Naive thymus-derived CD4-positive, alpha-beta T cell (primary cell): Measurements from ENCODE around the gene DDX50. TPM values are rescaled to one million over a fixed set of nuclear protein-coding genes. Genes with fewer than 3 reads are reported as not detected.
A peak's percentile ranks its signal among the peaks of the same experiment; 100 is the strongest.

Experiments used
- ATAC-seq: fragments of 150-1000 bp; cut with Tn5 transposase; 2 replicates; pipeline ENCODE4 v1.10.0; 2021; ENCODE audit warnings: mild to moderate bottlenecking, moderate library complexity
- CTCF ChIA-PET: fragments of 350-600 bp; sonication (Branson Sonifier 250); formaldehyde crosslinking; loops from one replicate; lab custom pipeline; 2021; ENCODE audit warnings: antibody characterized with exemption; lab: Charles Lee
- POLR2A ChIA-PET: fragments of 350-600 bp; sonication (Branson Sonifier 250); formaldehyde crosslinking; loops from one replicate; lab custom pipeline; 2021; ENCODE audit warnings: antibody characterized with exemption, inconsistent platforms; lab: Charles Lee
- DNase-seq, 9 donors: peaks; one replicate each; pipeline versions ENCODE4 v3.0.0 to v3.0.0-alpha.2; 2020 to 2022; ENCODE audit warnings: mixed read lengths in 1 of 9
- H3K27ac ChIP-seq: one replicate; pipeline ENCODE4 v1.7.0; 2013; ENCODE audit warnings: mild to moderate bottlenecking, low read depth, low read length, moderate library complexity
- H3K27me3 ChIP-seq, 2 donors: one replicate each; pipeline ENCODE4 v1.7.0; 2013; ENCODE audit warnings: low read length in 2 of 2, mild to moderate bottlenecking in 2 of 2, moderate library complexity in 2 of 2; ENCODE audit not compliant: control insufficient read depth in 2 of 2, insufficient read depth in 2 of 2
- H3K36me3 ChIP-seq, 3 experiments: 1 replicate in 2 of 3; 2 replicates in 1 of 3; pipeline ENCODE4 v1.7.0; 2013; ENCODE audit warnings: low read length in 3 of 3, mild to moderate bottlenecking in 3 of 3, moderate library complexity in 1 of 3; ENCODE audit not compliant: insufficient read depth in 3 of 3, control insufficient read depth in 2 of 3
- H3K4me1 ChIP-seq, 2 donors: one replicate each; pipeline ENCODE4 v1.7.0; 2013; ENCODE audit warnings: low read length in 2 of 2, mild to moderate bottlenecking in 2 of 2, moderate library complexity in 1 of 2; ENCODE audit not compliant: control insufficient read depth in 2 of 2, insufficient read depth in 2 of 2
- H3K4me3 ChIP-seq: 2 replicates; pipeline ENCODE4 v1.7.0; 2013; ENCODE audit warnings: mild to moderate bottlenecking, low read length
- H3K9me3 ChIP-seq, 3 experiments: 1 replicate in 2 of 3; 2 replicates in 1 of 3; pipeline ENCODE4 v1.7.0; 2013; ENCODE audit warnings: low read length in 3 of 3; ENCODE audit not compliant: control insufficient read depth in 2 of 3
- H3K27ac Mint-ChIP-seq, 9 donors: one replicate each; pipeline ENCODE4 v1.8.0; 2020 to 2022; ENCODE audit warnings: mixed read lengths in 9 of 9, mild to moderate bottlenecking in 8 of 9, moderate library complexity in 5 of 9, inconsistent platforms in 2 of 9
- H3K27me3 Mint-ChIP-seq, 5 donors: one replicate each; pipeline ENCODE4 v1.8.0; 2021 to 2022; ENCODE audit warnings: mixed read lengths in 5 of 5, mild to moderate bottlenecking in 1 of 5
- H3K36me3 Mint-ChIP-seq, 5 donors: one replicate each; pipeline ENCODE4 v1.8.0; 2020 to 2022; ENCODE audit warnings: mixed read lengths in 5 of 5, mild to moderate bottlenecking in 3 of 5, inconsistent platforms in 1 of 5
- H3K4me1 Mint-ChIP-seq, 7 donors: one replicate each; pipeline ENCODE4 v1.8.0; 2020 to 2022; ENCODE audit warnings: mixed read lengths in 7 of 7, mild to moderate bottlenecking in 3 of 7, inconsistent platforms in 1 of 7
- H3K4me3 Mint-ChIP-seq, 10 donors: one replicate each; pipeline ENCODE4 v1.8.0; 2020 to 2022; ENCODE audit warnings: mild to moderate bottlenecking in 10 of 10, mixed read lengths in 10 of 10, moderate library complexity in 6 of 10, inconsistent platforms in 2 of 10
- H3K9me3 Mint-ChIP-seq, 11 donors: one replicate each; pipeline ENCODE4 v1.8.0; 2020 to 2022; ENCODE audit warnings: mixed read lengths in 11 of 11, mild to moderate bottlenecking in 4 of 11, inconsistent platforms in 1 of 11, moderate library complexity in 1 of 11
- intact Hi-C, 2 donors: fragments of 100-400 bp; cut with micrococcal nuclease; formaldehyde crosslinking; loops; one replicate each; pipeline ENCODE4 v1.15.1; 2023
- polyA plus RNA-seq, 2 donors: library from polyadenylated mRNA; unstranded; fragments of 300-500 nt; fragmentation: Illumina TruSeq; gene quantifications; one replicate each; pipeline ENCODE4 v1.2.3, GENCODE V29; 2021
- total RNA-seq, 6 experiments: library from RNA in 5 of 6; stranded (reverse) in 5 of 6; gene quantifications; 1 replicate in 5 of 6; 2 replicates in 1 of 6; pipeline ENCODE4 v1.2.3 and lab custom pipeline; 2021 to 2026

Gene DDX50
- total and polyA plus RNA-seq, 7 experiments from 2014 or later = 28.3 to 49.3 (median 41.6) TPM

DNA sequence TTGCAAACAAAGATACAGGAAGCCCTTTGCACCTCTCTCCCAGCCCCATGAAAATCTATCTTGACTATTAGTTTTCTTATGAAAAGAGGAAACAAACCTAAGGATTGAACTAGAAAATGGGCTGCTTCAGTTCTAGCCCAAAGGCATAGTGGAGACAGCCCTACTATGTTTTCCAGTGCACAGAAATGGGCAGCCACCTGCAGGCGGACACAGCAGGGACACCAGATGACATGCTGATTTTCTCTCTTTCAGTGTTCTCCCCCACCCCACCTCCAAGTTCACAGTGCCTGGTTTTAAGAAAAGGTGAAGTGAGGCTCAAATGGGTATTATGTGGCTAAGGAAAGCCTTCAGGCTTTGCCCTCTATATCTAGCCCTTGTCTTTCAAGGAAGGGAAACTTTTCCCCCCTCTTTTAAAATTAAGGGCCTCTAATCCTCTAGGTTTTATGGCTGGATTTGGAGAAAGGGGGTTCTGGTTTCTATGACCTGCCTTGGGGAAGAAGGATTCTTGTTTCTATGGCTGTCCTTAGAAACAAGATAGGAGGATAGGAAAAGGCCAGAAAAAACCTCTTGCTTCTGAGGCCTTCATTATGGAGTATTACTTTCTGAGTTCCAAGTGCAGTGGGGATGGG lies 23.5 kb upstream of the DDX50 start:
- ATAC-seq (no peak), DNase-seq (no peak)
- Mint-ChIP-seq H3K36me3 (no peaks in the 10 kb centered on the region), H3K4me3 (no peak overlapping the region), H3K4me1 (no peaks in the 10 kb centered on the region), H3K9me3 (no peaks in the 10 kb centered on the region), H3K27me3 (peaks cover 0 to 22% (median 0%) of the 10 kb centered on the region in 5 donors), H3K27ac (no peak overlapping the region)
- intact Hi-C loops = no loop called here
- H3K36me3 ChIP-seq = no peaks in the 10 kb centered on the region
- H3K4me1 ChIP-seq = no peaks in the 10 kb centered on the region
- POLR2A ChIA-PET = no interaction called here
- no peak overlapping the region for H3K4me3 ChIP-seq
- H3K27me3 ChIP-seq = no peaks in the 10 kb centered on the region
- H3K9me3 ChIP-seq = no peaks in the 10 kb centered on the region
- no peak overlapping the region for H3K27ac ChIP-seq
- CTCF ChIA-PET = no interaction called here

DNA sequence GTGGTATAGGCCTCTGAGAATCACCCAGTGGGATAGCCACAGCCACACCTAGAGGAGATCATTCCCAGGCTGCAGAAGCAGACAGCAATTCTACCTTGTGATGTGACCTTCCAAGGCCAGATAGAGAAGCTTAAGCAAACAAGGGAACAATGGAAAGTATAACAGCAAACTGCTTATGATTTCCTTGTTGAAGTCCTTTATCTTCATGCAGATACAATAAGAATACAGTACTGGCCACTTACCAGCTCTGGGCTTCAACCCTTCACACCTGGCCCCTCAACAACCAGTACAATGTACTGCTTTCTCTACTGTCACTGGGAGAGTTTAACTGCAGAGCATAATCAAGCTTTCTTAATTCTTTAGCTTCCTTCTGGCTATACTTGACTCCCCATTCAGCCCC lies 22.6 kb upstream of the DDX50 start:
- no peak for ATAC-seq
- CTCF ChIA-PET = no interaction called here
- no peaks in the 10 kb centered on the region for H3K27me3 ChIP-seq
- POLR2A ChIA-PET = no interaction called here
- no peaks in the 10 kb centered on the region for H3K36me3 Mint-ChIP-seq
- H3K4me3 Mint-ChIP-seq = no peak overlapping the region
- no peak overlapping the region for H3K4me3 ChIP-seq
- no peaks in the 10 kb centered on the region for H3K4me1 ChIP-seq
- no peak overlapping the region for H3K27ac ChIP-seq
- peaks cover 0 to 22% (median 0%) of the 10 kb centered on the region in 5 donors for H3K27me3 Mint-ChIP-seq
- H3K9me3 Mint-ChIP-seq = no peaks in the 10 kb centered on the region
- no peaks in the 10 kb centered on the region for H3K9me3 ChIP-seq
- no peak for DNase-seq
- intact Hi-C loops = no loop called here
- no peaks in the 10 kb centered on the region for H3K36me3 ChIP-seq
- H3K27ac Mint-ChIP-seq = no peak overlapping the region
- H3K4me1 Mint-ChIP-seq = no peaks in the 10 kb centered on the region

DNA sequence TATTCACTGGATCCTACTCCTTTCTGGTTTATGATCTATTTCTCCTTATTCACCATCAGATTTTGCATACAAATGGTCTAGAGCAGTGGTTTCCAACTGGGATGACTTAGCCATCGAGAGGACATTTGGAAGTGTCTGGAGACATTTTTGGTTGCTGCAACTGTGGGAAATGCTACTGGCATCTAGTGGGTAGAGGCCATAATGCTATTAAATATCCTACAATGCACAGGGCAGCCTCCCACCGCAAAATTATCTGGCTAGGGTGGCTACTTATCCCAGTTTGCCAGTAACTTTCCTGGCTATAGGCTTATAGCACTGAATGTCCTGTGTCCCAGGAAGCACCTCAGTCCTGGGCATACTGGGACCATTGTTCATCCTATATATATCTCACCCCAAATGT lies 21.5 kb upstream of the DDX50 start:
- ATAC-seq (no peak), DNase-seq (no peak)
- POLR2A ChIA-PET = no interaction called here
- H3K4me3 Mint-ChIP-seq = no peak overlapping the region
- H3K9me3 Mint-ChIP-seq = no peaks in the 10 kb centered on the region
- no peak overlapping the region for H3K27ac Mint-ChIP-seq
- Histone ChIP-seq H3K36me3 (no peaks in the 10 kb centered on the region), H3K9me3 (no peaks in the 10 kb centered on the region), H3K4me1 (no peaks in the 10 kb centered on the region), H3K4me3 (no peak overlapping the region), H3K27me3 (no peaks in the 10 kb centered on the region), H3K27ac (no peak overlapping the region)
- CTCF ChIA-PET = no interaction called here
- H3K36me3 Mint-ChIP-seq = peaks cover 0 to 7% (median 3%) of the 10 kb centered on the region in 5 donors
- H3K4me1 Mint-ChIP-seq = no peaks in the 10 kb centered on the region
- intact Hi-C loops = no loop called here
- H3K27me3 Mint-ChIP-seq = peaks cover 0 to 22% (median 0%) of the 10 kb centered on the region in 5 donors

DNA sequence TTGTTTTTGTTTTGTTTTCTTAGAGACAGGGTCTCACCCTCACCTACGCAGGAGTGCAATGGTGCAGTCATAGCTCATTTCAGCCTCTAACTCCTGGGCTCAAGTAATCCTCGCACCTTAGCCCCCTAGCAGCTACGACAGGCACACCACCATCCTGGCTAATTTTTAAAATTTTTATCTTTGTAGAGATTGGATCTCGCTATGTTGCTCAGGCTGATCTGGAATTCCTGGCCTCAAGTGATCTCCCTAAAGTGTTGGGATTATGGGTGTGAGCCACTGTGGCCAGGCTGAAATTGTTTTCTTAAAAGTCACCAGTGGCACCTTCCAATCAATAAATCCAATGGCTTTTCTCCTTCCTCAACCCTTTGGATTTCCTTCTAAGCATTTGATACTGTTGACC lies 20.9 kb upstream of the DDX50 start:
- ATAC-seq (no peak), DNase-seq (no peak)
- no peak overlapping the region for H3K27ac Mint-ChIP-seq
- Histone ChIP-seq H3K9me3 (no peaks in the 10 kb centered on the region), H3K27ac (no peak overlapping the region), H3K4me1 (no peaks in the 10 kb centered on the region), H3K4me3 (no peak overlapping the region), H3K36me3 (no peaks in the 10 kb centered on the region), H3K27me3 (no peaks in the 10 kb centered on the region)
- intact Hi-C loops = no loop called here
- peaks cover 0 to 22% (median 0%) of the 10 kb centered on the region in 5 donors for H3K27me3 Mint-ChIP-seq
- no peaks in the 10 kb centered on the region for H3K4me1 Mint-ChIP-seq
- H3K36me3 Mint-ChIP-seq = peaks cover 0 to 8% (median 5%) of the 10 kb centered on the region in 5 donors
- H3K9me3 Mint-ChIP-seq = no peaks in the 10 kb centered on the region
- POLR2A ChIA-PET = no interaction called here
- CTCF ChIA-PET = no interaction called here
- no peak overlapping the region for H3K4me3 Mint-ChIP-seq

GRCh38 chr10:68895041-68895440 lies 6.1 kb upstream of the DDX50 start:
- CTCF ChIA-PET = no interaction called here
- no peak overlapping the region for H3K4me3 Mint-ChIP-seq
- intact Hi-C loops = loop anchor here in 1 of 2 donors (5.0 kb wide), 1 partner anchor 1228 kb away; no protein-coding TSS in a partner anchor

DNA sequence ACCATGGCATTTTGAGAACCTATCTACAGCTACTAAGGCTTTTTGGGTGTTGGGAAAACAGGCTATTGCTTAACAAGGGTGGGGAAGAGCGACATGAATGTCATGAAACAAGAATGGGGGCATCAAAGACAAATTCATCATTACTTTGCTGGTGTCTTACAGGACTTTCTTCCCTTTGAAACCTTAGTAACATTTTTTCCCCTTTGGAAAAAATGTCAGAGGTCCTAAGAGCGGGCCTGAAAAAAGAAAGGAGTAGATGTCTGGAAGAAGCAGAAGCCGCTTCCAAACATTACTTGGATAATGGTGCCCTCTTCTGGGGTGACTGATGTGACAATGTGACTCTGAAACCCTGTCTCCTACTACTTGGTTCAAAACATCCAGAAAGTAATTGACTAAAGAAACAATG lies 3.8 kb upstream of the DDX50 start:
- Mint-ChIP-seq H3K36me3 (peaks cover 0 to 3% (median 0%) of the 10 kb centered on the region in 5 donors), H3K4me1 (peaks cover 8 to 26% (median 19%) of the 10 kb centered on the region in 7 donors), H3K4me3 (no peak overlapping the region), H3K27ac (no peak overlapping the region), H3K9me3 (peaks cover 0 to 4% (median 0%) of the 10 kb centered on the region in 11 donors), H3K27me3 (peaks cover 0 to 9% (median 0%) of the 10 kb centered on the region in 5 donors)
- ChIA-PET CTCF (interaction anchor here (0.6 to 1.2 kb wide), 3 partner anchors 345 to 680 kb away, joined by 3 to 9 read pairs (median 3); no protein-coding TSS in a partner anchor), POLR2A (interaction anchor here (0.6 kb wide), 1 partner anchor 88 kb away, joined by 3 read pairs; no protein-coding TSS in a partner anchor)
- H3K9me3 ChIP-seq = no peaks in the 10 kb centered on the region
- peak in 7 of 9 donors; percentile 27 to 64 (median 49) for DNase-seq
- no peak overlapping the region for H3K4me3 ChIP-seq
- H3K27ac ChIP-seq = no peak overlapping the region
- no peaks in the 10 kb centered on the region for H3K27me3 ChIP-seq
- no peak for ATAC-seq
- peaks cover 0 to 6% (median 0%) of the 10 kb centered on the region in 3 experiments for H3K36me3 ChIP-seq
- intact Hi-C loops = loop anchor here (1.0 to 5.0 kb wide), 5 partner anchors 347 to 1230 kb away; partner anchors contain the start of gene SLC25A16 (in 1 of the 2)
- H3K4me1 ChIP-seq = peaks cover 12 to 13% of the 10 kb centered on the region in 2 donors

More at GRCh38 chr10:68895041-68895440, 6.1 kb upstream of the DDX50 start:
- Histone ChIP-seq H3K4me3 (no peak overlapping the region), H3K27ac (no peak overlapping the region), H3K4me1 (peaks cover 1 to 2% of the 10 kb centered on the region in 2 donors), H3K9me3 (no peaks in the 10 kb centered on the region), H3K36me3 (no peaks in the 10 kb centered on the region), H3K27me3 (no peaks in the 10 kb centered on the region)
- no peak for DNase-seq
- no peak for ATAC-seq
- Mint-ChIP-seq H3K9me3 (no peaks in the 10 kb centered on the region), H3K27ac (no peak overlapping the region), H3K4me1 (peaks cover 0 to 14% (median 6%) of the 10 kb centered on the region in 7 donors), H3K36me3 (peaks cover 0 to 2% (median 0%) of the 10 kb centered on the region in 5 donors), H3K27me3 (peaks cover 0 to 11% (median 0%) of the 10 kb centered on the region in 5 donors)
- POLR2A ChIA-PET = no interaction called here
